Measurements from ENCODE around the gene FANCB.

Gene FANCB

DNA sequence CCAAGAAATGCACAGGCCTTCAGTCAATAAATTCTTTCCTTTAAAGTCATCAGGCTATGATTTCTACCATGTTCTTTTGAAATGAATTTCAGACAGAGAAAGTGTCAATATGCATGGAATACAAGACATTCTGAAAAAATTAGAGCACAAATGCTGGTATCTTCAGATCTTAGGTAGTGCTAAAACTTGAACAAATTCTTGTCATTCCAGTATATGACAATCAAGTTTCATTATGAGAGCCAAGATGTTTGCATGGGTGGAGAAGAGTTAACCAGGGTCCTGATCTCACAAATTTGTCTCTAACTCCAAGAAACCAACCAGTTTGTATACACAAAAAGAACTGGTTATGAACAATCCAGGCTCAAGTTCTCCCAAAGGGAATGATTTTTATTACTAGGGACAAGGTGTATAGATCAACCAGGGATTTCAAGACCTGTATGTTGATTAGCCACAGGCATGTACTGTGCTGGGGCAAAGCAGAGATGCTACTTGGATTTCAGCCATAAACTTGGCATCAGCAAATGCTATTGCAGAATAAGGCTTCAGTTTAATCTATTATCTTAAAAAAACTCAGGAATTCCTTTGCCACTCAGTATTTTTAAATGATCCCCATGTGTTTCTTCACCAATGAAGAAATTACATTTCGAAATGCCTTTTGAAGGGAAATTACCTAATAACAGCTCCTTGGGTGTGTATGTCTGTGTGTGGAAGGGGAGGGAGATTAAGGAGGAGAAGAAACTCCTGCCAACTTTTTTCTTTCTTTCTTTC is 69.7 kb downstream of the FANCB start:
- Mint-ChIP-seq H3K9me3 (peaks cover under 1% of the 10 kb centered on the region), H3K36me3 (ENCODE audit: low read depth) (no peaks in the 10 kb centered on the region), H3K4me1 (peaks cover 6% of the 10 kb centered on the region), H3K27ac (no peak overlapping the region), H3K4me3 (no peak overlapping the region), H3K27me3 (no peaks in the 10 kb centered on the region)
- DNase-seq (no peak), ATAC-seq (no peak)

- no peak overlapping the region for H3K27ac Mint-ChIP-seq
Observed at GRCh38 chrX:14801136-14801535, 71.7 kb downstream of the FANCB start.

GRCh38 chrX:14798805-14799397 is 74.0 kb downstream of the FANCB start:
- peak; percentile 83 for ATAC-seq
- Mint-ChIP-seq H3K36me3 (ENCODE audit: low read depth) (no peaks in the 10 kb centered on the region), H3K27ac (no peak overlapping the region), H3K4me3 (no peak overlapping the region), H3K27me3 (no peaks in the 10 kb centered on the region), H3K9me3 (no peaks in the 10 kb centered on the region), H3K4me1 (peaks cover 6% of the 10 kb centered on the region)
- no peak for DNase-seq

More at GRCh38 chrX:14801136-14801535, 71.7 kb downstream of the FANCB start:
- peaks cover 6% of the 10 kb centered on the region for H3K4me1 Mint-ChIP-seq
- no peak for ATAC-seq
- no peaks in the 10 kb centered on the region for H3K9me3 Mint-ChIP-seq
- H3K36me3 Mint-ChIP-seq (ENCODE audit: low read depth) = no peaks in the 10 kb centered on the region
- H3K4me3 Mint-ChIP-seq = no peak overlapping the region
- DNase-seq = no peak
- H3K27me3 Mint-ChIP-seq = no peaks in the 10 kb centered on the region
